NOMO-1 (cell line): ENCODE results near the gene EPB41.
"Not testable (repeated sequence)": the region's sequence is repeated elsewhere in the genome, so short reads cannot be mapped to it uniquely, and the experiment has no call there.

ENCODE experiments used
- DNase-seq, 2 experiments: peaks; one replicate each; lab custom pipeline; 2025; ENCODE audit not compliant: unreplicated experiment in 2 of 2; lab: John Stamatoyannopoulos, UW

EPB41 gene

GRCh38 chr1:29043274-29043965 is 129.1 kb downstream of the EPB41 start:
- no peak for DNase-seq

DNA sequence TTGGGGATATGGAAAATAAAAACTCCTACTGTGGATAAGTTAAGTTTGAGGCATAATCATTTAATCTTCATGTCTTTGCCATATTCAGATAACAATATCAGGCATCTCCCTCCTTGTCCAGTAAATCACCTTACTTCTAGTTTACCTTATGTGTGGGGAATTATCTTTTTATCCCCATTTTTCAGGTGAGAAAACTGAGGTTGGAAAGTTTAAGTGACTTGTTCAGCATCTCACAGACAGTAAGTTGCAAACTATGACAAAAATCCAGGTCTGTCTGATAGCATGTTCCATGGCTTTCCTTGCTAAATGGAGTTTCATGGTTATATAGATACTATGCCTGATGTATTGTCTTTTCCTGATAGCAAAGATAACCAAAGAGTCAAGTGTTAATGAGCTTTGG is 129.6 kb downstream of the EPB41 start:
- DNase-seq = no peak

DNA sequence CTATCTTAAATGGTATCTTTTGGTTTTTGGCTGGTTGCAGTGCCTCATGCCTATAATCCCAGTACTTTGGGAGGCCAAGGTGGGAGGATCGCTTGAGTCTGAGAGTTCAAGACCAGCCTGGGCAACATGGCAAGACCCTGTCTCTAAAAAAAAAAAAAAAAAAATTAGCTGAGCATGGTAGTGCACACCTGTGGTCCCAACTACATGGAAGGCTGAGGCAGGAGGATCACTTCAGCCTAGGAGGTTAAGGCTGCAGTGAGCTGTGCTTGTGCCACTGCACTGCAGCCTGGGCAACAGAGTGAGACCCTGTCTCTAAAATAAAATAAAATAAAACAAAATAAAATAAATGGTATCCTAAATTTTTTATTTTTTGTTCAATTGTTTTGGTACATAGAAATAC is 131.3 kb downstream of the EPB41 start:
- not testable (repeated sequence) for DNase-seq

DNA sequence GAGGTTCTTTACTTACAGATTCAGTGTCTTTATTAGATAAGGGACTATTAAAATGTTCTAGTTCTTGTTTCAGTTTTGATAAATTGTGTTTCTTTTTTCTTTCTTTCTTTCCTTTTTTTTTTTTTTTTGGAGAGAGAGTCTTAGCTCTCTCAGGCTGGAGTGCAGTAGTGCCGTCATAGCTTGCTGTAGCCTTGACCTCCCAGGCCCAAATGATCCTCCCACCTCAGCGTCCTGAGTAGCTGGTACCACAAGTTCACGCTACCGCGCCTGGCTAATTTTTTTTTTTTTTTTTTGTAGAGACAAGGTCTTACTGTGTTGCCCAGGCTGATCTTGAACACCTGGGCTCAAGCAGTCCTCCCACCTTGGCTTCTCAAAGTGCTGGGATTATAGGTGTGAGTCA is 132.8 kb downstream of the EPB41 start:
- no peak for DNase-seq

- no peak for DNase-seq
Measured at GRCh38 chr1:29050166-29050565, 135.8 kb downstream of the EPB41 start.

DNA sequence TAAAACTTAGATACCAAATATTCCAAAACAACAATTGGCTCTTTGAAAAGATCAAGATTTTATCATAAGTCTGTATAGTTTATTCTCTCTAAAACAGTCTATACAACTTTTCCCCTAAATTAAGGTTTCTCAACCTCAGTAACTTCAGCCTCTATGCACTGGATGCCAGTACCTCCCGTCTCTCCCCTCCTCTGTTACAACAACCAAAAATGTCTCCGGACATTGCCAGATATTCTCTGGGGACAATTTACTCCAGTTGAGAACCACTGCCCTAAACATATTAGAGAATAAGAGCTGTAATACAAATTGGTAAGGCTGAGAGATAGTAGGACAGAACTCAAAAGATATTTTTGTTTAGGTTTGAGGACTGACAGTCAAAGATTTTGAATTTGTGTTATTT is 137.7 kb downstream of the EPB41 start:
- no peak for DNase-seq

DNA sequence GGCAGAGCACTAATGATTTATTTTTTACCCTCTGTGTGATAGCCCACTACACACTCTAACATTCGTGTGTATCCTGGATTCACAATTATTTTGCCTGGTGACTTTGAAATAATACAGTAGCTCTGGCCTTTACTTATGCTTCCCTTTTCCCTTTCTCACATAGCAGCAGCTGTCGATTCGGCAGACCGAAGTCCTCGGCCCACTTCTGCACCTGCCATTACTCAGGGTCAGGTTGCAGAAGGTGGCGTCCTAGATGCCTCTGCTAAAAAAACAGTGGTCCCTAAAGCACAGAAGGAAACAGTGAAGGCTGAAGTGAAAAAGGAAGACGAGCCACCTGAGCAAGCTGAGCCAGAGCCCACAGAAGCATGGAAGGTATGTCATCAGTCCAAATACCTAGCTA is 138.6 kb downstream of the EPB41 start:
- no peak for DNase-seq

- no peak for DNase-seq
Measured at GRCh38 chr1:29055160-29055559, 140.8 kb downstream of the EPB41 start.

GRCh38 chr1:29056256-29056655 is 141.9 kb downstream of the EPB41 start:
- DNase-seq = no peak

DNA sequence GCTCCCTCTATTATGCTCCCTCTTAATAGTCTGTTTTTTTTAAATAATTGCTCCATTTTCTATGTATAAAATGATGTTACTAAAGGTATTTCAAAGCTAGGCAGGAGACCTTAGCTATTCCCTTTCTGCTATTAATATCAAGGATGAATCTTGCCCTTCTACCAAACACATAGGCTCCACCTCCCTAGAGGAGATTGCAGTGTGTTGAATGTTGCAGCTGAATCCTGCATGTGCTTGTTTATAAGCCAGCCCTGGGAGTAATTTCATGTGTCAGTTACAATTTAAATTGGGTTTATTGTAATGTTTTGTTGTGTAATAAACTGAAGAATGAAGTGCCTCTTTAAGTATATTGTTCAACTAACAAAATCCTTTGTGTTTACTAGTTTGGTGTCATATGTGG is 143.3 kb downstream of the EPB41 start:
- no peak for DNase-seq

DNA sequence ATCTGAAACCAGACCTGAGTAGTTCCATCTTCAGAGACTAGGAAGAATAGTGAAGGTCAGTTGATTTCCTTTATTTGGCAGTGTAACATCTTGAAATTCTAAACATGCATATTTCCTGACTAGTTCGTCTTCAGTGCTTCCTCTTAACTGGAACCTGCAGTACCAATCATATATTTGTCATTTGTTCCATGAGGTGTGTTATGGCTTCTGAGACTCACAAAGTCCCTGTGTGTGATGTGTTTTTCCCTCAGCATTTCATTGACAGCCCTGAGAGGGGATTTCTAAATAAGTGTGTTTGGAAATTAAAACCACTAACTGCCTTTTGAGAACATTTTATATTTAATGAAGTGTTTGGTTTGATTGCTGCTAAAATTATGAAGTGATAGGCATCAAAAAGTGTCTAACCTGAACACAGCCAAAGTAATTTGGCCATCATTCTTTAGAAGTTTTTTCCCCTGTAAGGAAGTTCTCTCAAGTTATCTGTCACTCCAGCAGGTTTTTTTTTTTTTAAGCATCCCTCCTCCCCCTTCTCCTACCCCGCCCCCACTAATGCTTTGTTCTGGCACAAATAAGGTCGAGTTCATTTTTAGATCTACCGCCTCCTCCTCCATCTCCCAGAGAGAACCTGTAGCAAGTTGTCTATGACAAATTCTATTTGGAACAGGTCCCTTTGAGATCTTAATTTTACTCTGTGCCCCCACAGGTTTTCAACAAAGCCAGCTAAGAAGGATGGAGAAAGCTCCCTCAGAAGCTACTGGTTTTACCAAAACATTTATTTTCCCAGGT is 148.0 kb downstream of the EPB41 start:
- no peak for DNase-seq

- DNase-seq = no peak
Measured at GRCh38 chr1:29064064-29064463, 149.7 kb downstream of the EPB41 start.

GRCh38 chr1:29077155-29077554 is 162.8 kb downstream of the EPB41 start:
- DNase-seq = no peak

- DNase-seq = not testable (repeated sequence)
Measured at GRCh38 chr1:29079916-29080629, 165.7 kb downstream of the EPB41 start.

DNA sequence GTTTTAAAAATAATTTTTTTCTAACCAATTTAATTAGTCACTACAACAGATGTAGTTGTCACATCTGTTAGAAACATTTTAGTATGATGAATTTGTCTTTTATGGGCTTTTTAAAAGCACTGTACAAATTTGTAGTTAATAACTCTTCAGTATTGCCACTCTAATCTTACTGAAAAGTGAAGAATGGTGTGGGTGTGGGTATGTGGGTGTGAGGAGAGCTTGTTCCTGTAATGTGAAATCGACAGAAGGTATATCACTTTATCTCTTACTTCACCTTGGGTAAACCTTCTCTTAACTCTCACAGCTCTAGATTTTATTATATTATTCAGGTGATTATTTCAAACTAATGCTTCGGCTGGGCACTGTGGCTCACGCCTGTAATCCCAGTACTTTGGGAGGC is 166.8 kb downstream of the EPB41 start:
- no peak for DNase-seq

DNA sequence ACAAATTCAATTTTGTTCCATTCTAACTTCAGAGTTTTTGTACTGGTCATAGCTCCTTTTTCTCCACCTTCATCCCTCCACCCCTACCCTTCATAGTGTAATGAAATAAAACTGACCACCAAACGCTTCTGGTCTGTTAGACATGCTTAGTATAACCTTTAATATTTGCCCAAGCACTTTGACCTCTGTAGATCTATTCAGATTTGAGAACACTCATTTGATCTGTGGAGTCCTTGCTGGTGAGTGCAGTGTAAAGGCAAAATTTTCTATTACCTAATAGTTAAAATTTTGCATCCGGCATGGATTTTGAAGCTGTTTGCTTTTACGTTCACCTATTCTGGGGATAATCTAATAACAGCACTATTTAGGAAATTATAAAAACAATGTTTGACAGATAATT is 168.2 kb downstream of the EPB41 start:
- no peak for DNase-seq

- DNase-seq = no peak
Measured at GRCh38 chr1:29083317-29084195, 169.2 kb downstream of the EPB41 start.

GRCh38 chr1:29084196-29084521 is 169.8 kb downstream of the EPB41 start:
- DNase-seq = no peak

DNA sequence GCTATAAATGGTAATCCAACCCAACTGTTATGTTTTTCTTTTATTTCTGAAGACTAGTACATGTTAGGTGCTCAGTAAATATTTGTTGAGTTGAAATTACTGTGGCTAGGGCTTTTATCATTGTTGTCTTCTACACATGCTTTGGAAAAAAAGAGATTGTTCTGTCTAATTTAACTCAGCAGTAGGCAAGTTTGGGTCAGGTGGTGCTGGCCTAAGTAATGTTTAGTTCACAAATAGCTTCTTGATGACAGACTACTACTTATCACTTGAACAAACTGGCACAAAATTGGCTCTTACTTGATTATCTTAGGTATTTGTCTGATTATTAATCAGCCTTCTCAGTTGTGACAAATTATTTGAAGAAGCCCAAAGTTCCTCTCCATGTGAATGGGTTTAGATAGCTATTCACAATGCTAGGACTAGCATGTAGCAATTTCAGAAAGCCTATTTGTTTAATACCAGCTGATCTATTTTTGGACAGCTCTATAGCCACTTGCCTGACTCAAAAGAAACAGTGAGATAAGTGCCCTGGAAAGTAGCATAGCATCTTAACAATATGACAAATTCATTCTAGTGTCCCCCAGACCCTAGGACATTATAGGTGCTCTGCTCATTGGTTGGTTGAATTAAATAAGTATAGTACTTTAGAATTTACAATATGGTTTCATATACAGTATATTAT is 176.7 kb downstream of the EPB41 start:
- no peak for DNase-seq

DNA sequence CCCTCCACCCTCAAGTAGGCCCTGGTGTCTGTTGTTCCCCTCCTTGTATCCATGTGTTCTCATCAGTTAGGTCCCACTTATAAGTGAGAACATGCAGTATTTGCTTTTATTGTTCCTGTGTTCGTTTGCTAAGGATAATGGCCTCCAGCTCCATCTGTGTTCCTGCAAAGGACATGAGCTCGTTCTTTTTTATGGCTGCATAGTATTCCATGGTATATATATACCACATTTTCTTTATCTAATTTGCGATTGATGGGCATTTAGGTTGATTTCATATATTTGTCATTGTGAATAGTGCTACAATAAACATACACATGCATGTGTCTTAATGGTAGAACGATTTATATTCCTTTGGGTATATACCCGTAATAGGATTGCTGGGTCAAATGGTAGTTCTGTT is 178.3 kb downstream of the EPB41 start:
- DNase-seq = not testable (repeated sequence)
